Skeletal muscle cell (primary cell): ENCODE results near the gene TMEM208.

Experiments used
- DNase-seq: peaks from one replicate; pipeline ENCODE4 v3.0.0-alpha.2; 2010; ENCODE audit warnings: low read depth
- H3K4me3 ChIP-seq: 2 replicates; pipeline ENCODE4 v1.5.1; 2011; ENCODE audit warnings: low read depth, mild to moderate bottlenecking, control low read depth, low read length, moderate library complexity

Gene TMEM208

DNA sequence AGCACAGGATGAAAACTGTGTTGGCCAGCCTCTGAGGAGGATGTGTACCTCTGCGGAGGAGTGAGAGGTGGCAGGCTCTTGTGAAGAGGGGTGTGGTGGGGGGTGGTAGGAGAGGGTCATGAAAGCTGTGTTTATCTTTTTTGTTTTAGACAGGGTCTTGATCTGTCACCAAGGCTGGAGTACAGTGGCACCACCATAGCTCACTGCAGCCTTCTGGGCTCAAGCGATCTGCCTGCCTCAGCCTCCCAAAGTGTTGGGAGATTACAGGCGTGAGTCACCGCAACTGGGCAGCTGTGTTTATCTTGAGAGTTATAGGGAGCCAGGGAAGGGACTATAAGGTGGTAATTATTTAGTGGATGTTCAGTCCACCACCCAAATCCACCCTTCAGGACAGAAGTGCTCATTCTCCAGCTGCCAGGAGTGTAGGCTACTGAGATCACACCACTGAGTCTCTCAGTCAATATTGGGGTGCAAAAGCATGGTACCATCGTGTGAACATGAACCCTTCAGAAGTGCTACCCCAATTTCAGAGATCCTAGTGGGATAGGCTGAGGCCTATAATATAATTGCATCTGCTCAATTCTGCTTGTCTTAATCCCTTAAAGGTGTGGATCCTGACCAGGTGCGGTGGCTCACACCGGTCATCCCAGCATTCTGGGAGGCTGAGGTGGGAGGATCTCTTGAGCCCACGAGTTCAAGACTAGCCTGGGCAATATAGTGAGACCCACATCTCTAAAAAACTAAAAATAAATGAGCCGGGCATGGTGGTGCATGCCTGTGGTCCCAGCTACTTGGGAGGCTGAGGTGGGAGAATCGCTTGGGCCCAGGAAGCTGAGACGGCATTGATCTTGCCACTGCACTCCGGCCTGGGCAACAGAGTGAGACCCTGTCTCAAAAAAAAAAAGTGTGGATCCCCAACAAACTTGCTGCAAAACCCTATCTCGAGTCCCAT is 36.2 kb upstream of the TMEM208 start:
- no peak for DNase-seq
- H3K4me3 ChIP-seq, result no peak overlapping the region

DNA sequence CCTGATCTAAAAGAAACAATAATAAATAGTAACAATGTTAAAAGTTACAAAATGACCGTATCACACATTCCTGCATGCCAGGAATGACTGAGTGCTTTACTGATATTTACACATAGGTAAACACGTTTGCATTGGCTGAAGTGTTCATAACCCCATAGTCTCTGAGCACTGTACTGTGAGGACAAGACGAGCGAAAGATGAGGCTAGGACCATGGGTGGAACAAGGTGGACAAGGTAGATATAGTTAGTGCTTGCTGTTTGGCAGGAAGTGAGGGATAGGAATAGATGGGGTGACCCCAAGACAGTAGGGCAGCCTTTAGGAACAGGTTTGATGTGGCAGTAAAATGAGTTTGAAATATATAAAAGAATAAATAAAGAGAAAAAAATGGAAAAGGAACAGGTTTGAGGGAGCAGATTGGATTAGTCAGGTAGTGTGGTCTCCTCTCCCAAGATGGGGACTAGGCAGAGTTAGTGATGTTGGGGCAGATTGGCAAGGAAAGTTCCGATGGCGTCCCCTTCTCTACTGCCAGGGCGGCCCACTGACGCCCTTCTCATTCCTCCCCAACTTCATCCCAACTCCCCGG is 35.4 kb upstream of the TMEM208 start:
- H3K4me3 ChIP-seq, result peak overlapping the region; percentile 99
- no peak for DNase-seq

DNA sequence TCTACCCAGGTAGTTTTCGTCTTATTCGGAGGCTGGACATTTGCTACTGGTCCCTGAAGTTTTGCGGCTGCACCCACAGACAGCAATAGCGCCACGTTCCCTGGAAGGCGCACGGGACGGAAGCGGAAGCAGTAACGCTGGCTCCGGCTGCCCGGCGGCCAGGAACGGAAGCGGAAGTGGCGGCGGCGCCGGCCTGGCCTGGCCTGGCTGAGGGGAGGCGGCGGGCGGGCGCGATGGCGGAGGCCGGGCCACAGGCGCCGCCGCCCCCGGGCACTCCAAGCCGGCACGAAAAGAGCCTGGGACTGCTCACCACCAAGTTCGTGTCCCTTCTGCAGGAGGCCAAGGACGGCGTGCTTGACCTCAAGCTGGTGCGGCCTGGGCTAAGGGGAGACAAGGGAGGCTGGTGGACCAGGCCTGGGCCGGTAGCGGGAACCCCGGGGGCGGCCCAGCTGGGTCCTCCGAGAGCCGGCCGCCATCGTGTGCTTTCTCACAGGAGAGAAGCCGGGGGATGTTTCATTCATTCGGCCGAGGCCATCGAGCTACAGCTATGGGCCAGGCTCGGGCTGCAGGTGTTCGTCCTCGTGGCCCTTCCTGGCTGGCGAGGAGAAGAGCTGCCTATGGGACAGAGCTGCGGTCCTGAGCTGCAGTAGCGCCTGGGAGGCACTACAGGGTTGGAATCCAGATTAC is 34.8 kb upstream of the TMEM208 start, which contains the start of gene E2F4:
TSS of gene E2F4 (plus strand) at position 161 of the 687 bp plus-strand sequence. CDS start at position 234, 73 bp downstream.
- DNase-seq, result no peak
- H3K4me3 ChIP-seq, result peak within 1 kb of the TSS; percentile 99

DNA sequence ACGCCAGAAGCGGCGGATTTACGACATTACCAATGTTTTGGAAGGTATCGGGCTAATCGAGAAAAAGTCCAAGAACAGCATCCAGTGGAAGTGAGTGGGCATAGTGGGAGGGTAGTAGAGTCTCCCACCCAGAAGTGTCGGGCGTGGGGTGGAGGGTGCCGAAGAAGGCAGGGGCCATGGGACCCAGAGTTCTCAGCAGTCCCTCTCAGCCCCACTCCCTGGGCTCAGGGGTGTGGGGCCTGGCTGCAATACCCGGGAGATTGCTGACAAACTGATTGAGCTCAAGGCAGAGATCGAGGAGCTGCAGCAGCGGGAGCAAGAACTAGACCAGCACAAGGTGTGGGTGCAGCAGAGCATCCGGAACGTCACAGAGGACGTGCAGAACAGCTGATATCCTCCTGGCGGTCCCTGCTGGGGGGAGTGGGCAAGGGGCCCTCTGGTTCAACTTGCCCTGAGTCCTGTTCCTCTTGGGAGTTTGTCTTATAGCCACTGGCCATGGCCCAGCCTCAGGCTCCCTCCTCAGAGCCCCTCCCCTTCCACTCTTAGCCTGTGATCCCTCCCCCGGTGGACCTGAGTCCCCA is 34.1 kb upstream of the TMEM208 start:
- peak overlapping the region; percentile 99 for H3K4me3 ChIP-seq
- no peak for DNase-seq

DNA sequence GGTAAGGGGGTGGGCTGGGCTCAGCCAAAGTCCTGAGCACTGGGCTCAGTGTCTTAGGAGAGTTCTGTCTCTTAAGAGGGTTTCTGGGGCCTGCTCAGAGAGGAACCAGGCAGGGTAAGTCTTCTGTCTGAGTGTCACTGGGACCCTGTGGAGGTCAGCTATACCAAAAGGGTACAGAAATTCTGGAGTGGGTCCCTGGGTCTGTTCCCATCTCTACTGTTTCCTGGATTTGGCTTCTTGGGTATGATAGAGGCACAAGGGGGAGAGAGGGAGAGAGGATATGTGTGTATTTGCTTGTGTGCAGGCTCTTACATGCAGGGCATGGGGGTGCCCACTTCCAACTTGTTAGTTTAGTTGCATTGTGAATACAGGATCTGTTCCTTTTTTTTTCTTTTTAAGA is 33.4 kb upstream of the TMEM208 start:
- DNase-seq, result no peak
- H3K4me3 ChIP-seq, result peak overlapping the region; percentile 99

GRCh38 chr16:67194260-67194659 is 32.7 kb upstream of the TMEM208 start:
- no peak overlapping the region for H3K4me3 ChIP-seq
- DNase-seq, result no peak

GRCh38 chr16:67195676-67196075 is 31.3 kb upstream of the TMEM208 start:
- no peak overlapping the region for H3K4me3 ChIP-seq
- no peak for DNase-seq

- DNase-seq, result no peak
- H3K4me3 ChIP-seq, result no peak overlapping the region
Observed at GRCh38 chr16:67196881-67197280, 30.0 kb upstream of the TMEM208 start.

DNA sequence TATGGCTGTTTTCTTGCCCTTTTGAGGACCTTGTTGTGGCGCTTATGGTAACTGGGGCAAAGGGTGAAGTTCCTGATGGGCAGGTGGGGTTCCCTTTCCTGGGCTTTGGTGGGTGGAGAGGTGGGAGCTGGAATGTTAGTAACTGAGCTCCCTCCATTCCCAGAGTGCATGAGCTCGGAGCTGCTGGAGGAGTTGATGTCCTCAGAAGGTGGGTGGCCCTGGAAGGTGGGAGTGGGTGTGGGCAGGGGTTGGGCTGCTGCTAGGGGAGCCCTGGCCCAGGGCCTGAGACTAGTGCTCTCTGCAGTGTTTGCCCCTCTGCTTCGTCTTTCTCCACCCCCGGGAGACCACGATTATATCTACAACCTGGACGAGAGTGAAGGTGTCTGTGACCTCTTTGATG is 29.2 kb upstream of the TMEM208 start:
- no peak for DNase-seq
- H3K4me3 ChIP-seq, result no peak overlapping the region

DNA sequence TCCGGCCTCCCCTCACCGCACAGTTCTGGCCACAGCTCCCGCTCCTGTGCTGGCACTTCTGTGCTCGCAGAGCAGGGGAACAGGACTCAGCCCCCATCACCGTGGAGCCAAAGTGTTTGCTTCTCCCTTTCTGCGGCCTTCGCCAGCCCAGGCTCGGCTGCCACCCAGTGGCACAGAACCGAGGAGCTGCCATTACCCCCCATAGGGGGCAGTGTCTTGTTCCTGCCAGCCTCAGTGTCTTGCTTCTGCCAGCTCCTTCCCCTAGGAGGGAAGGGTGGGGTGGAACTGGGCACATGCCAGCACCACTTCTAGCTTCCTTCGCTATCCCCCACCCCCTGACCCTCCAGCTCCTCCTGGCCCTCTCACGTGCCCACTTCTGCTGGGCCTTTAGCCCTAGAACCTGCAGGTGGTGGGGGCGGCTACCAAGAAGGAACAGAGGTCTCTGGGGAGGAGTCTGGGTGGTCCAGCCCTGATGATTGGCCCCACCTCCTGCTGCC is 28.6 kb upstream of the TMEM208 start:
- no peak for DNase-seq

DNA sequence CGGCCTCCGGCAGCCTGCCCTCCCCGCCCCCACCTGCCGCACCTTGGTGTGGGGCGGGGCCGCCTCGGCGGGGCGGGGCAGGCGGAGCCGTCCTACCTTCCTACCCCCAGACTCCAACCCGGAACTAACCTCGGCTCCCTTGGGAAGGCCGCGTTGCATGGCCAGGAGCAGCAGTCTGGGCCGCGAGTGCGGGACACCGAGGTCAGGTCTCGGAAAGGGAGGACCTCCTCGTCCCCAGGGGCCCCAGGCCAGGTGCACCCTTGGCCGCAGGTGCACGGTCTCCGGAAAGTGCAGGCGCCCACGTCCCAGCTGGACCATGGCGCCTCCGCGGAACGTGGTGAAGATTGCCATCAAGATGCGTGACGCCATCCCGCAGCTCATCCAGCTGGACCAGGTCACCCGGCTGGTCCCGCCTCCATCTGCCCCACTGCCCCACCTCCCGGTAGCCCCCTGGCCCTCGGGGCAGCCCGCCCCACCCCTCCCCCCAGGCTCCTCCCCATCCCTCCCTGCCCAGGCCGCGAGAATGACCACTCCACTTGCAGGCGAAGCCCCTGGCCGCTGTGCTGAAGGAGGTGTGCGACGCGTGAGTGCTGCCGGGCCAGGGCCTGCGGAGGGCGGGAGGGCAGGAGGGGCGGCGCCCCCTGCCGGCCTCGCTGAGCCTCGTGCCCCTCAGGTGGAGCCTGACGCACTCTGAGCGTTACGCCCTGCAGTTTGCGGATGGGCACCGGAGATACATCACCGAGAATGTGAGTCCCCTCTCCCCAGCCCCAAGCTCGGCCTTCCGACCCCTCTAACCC is 27.7 kb upstream of the TMEM208 start, which contains the start of gene ELMO3:
TSS of gene ELMO3 (plus strand) at position 121 of the 797 bp plus-strand sequence. CDS start at position 317, 196 bp downstream.
- DNase-seq, result no peak
- H3K4me3 ChIP-seq, result no peak within 1 kb of the TSS

More for the DNA sequence above, 28.6 kb upstream of the TMEM208 start:
- H3K4me3 ChIP-seq, result no peak overlapping the region

GRCh38 chr16:67199808-67200198 is 27.1 kb upstream of the TMEM208 start:
- H3K4me3 ChIP-seq, result no peak overlapping the region
- DNase-seq, result no peak

DNA sequence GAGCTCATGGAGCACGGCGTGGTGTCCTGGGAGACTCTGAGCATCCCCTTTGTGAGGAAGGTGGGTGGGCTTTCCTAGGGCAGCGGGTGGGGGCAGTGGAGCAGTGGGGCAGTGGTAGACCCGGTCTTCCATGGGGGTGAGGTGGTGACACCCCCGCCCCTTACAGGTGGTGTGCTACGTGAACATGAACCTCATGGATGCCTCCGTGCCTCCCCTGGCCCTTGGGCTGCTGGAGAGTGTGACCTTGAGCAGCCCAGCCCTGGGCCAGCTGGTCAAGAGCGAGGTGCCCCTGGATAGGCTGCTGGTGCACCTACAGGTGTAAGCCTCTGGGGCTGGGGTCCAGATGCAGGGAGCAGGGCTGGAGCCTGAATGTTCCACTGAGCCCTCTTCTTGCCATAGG is 26.4 kb upstream of the TMEM208 start:
- H3K4me3 ChIP-seq, result no peak overlapping the region

GRCh38 chr16:67201411-67202345 is 25.3 kb upstream of the TMEM208 start:
- no peak overlapping the region for H3K4me3 ChIP-seq
- DNase-seq, result no peak

More for the DNA sequence above, 26.4 kb upstream of the TMEM208 start:
- no peak for DNase-seq

DNA sequence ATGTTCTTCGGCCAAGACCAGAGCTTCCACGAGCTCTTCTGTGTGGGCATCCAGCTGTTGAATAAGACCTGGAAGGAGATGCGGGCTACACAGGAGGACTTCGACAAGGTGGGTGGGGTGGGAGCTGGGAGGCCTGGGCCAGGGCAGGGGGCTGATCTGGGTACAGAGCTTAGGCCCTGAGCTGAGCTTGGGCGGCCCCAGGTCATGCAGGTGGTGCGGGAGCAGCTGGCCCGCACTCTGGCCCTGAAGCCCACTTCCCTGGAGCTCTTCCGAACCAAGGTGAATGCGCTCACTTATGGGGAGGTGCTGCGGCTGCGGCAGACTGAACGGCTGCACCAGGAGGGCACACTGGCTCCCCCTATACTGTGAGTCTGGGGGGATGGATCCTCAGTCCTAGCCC is 24.5 kb upstream of the TMEM208 start:
- H3K4me3 ChIP-seq, result no peak overlapping the region

GRCh38 chr16:67202956-67203493 is 23.9 kb upstream of the TMEM208 start:
- no peak for DNase-seq

More for the DNA sequence above, 24.5 kb upstream of the TMEM208 start:
- DNase-seq, result no peak

DNA sequence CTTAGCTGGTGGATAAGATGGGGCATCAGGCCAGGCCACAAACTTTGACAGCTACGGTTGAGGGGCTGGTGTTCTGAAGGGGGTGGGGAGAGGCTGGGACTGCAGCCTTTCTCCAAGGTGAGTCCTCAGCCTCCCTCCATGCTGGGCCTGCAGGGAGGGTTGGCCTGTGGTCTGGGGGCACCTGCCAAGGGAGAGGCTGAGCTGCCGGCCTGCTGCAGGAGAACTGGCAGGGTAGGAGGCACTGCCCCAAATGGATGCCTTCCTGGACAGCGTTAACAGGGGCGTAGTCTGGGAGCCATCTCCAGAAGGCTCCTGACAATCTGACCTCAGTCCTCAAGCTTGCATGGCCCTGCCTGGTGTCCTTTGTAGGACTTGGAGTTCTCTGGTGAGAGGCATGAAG is 22.9 kb upstream of the TMEM208 start:
- no peak overlapping the region for H3K4me3 ChIP-seq
- no peak for DNase-seq

More at GRCh38 chr16:67202956-67203493, 23.9 kb upstream of the TMEM208 start:
- H3K4me3 ChIP-seq, result no peak overlapping the region
